HG03064 (cell line): ENCODE measurements around the gene HYAL3.
"Not testable (repeated sequence)": the region's sequence is repeated elsewhere in the genome, so short reads cannot be mapped to it uniquely, and the experiment has no call there.

ENCODE experiments used
- ATAC-seq: cut with Tn5 transposase; IDR thresholded peaks from one replicate; pipeline ENCODE4 v1.9.1; 2021; ENCODE audit warnings: low read depth; ENCODE audit not compliant: unreplicated experiment

The HYAL3 gene

DNA sequence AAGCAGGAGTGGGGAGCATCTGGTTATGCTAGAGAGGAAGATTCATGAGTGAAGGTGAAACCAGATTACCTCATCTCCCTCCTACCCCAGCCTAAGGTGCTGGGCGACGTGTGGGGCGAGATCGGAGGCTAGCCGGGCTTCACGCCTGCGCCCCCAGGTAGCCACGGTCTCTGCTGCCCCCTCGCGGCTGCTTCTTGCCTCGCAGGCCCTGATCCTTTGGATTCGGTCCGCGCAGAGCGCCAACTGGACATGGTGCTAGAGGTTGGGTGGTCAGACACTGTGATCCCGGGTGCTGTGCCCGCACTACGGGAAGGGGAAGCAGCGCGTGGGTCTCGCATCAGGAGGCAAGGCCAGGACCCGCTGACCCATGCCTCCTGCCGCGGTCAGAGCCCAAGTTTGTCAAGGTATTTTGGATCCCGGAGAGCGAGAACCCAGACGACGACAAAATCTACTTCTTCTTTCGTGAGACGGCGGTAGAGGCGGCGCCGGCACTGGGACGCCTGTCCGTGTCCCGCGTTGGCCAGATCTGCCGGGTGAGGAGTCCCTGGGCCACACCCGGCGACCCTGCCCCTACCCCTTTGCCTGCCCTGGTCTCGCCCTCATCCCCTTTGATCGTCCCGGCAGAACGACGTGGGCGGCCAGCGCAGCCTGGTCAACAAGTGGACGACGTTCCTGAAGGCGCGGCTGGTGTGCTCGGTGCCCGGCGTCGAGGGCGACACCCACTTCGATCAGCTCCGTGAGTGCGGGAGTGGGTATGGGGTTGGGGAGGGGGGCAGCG, 26.1 kb downstream of the HYAL3 start:
- ATAC-seq, result peak; percentile 67

DNA sequence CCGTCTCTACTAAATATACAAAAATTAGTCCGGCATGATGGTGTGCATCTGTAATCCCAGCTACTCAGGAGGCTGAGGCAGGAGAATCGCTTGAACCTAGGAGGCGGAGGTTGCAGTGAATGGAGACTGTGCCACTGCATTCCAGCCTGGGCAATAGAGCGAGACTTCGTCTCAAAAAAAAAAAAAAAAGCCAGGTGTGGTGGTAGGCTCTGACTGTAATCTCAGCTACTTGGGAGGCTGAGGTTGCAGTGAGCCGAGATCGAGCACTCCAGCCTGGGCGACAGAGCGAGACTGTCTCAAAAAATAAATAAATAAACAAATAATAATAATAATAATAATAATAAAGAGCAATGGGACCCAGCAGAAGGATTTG, 26.7 kb downstream of the HYAL3 start:
- not testable (repeated sequence) for ATAC-seq

DNA sequence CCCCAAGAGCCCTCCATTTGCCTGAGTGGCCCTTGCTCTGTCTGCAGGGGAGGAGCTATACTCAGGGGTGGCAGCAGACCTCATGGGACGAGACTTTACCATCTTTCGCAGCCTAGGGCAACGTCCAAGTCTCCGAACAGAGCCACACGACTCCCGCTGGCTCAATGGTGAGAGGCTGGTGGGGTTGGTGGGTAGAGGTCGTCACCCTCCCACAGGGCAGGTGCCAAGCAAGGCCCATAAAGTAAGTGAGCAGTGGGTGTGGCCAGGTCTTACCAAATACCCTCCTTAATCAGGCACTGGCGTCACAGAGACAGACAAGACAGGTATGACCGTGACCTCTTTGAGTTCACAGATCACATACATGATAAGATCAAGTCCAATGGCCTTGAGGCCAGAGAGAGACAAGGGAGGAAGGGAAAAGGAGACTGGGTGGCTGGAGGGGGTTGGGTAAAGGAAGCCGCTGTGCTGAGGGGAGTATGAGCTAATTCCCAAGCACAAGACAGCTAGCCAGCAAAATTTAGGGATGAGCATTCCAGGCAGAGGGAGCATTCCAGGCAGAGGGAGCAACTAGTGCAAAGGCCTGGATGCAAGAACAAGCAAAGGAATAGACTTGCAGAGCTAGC, 27.8 kb downstream of the HYAL3 start:
- ATAC-seq, result no peak

DNA sequence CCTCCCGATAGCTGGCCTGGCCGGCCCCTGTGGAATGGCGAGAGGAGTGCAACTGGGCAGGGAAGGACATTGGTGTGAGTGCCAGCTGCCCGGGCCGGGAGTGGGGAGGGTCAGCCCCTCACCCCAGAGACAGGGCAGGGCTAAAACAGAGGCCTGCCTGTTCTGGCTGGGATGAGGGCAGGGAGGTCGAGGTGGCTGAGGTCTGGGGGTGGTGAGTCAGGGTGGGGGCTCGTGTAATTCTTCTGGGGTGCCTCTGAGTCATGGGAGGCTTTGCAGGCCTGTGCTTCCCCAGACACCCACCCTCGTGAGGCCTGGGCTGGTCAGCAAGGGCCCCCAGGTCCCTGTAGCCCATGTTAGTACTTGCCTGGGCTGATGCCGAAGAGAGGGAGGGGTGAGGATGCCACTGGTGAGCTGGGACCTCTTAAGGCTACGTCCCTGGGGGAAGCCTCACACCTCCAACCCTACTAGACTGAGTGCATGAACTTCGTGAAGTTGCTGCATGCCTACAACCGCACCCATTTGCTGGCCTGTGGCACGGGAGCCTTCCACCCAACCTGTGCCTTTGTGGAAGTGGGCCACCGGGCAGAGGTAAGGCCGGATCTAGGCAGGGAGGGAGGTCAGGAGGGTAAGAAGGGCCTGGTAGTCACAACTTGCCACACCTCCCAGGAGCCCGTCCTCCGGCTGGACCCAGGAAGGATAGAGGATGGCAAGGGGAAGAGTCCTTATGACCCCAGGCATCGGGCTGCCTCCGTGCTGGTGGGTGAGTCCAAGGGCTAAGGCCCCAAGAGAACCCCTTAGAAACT, 28.6 kb downstream of the HYAL3 start:
- ATAC-seq, result no peak

DNA sequence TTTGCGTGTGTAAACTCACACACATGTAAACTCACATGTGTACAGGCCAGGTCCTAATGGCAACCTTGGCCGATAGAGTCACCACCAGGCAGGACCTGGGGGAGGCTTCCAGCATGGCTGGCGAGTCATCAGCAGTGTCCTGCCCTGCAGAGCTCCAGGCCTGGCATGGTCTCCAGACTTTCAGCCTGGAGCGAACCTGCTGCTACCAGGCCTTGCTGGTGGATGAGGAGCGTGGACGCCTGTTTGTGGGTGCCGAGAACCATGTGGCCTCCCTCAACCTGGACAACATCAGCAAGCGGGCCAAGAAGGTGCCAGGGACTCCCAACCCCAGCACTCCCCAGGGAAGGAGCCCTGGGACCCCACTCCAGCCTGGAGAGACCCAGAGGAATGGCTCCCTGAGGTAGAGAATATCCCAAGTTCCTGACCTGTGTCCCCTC, 29.2 kb downstream of the HYAL3 start:
- no peak for ATAC-seq

DNA sequence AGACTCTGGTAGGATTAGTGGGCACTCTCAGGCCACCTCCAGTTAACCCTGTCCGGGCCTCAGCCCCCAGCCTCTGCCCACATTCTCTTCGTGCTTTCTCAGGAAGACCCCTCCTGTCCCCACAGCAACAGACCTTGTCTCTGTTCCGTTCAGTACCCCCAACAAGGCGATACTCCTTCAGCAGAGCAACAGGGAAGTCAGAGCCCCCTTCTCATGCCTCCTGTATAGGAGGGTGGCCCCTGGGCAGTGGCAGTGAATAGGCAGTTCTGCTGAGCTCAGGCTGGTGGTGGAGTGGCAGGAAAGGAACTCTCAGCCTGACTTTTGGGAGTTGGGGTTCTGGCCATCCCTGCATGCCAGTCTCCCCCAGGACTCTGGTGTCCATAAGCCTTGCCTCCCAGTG, 29.7 kb downstream of the HYAL3 start:
- ATAC-seq, result no peak

DNA sequence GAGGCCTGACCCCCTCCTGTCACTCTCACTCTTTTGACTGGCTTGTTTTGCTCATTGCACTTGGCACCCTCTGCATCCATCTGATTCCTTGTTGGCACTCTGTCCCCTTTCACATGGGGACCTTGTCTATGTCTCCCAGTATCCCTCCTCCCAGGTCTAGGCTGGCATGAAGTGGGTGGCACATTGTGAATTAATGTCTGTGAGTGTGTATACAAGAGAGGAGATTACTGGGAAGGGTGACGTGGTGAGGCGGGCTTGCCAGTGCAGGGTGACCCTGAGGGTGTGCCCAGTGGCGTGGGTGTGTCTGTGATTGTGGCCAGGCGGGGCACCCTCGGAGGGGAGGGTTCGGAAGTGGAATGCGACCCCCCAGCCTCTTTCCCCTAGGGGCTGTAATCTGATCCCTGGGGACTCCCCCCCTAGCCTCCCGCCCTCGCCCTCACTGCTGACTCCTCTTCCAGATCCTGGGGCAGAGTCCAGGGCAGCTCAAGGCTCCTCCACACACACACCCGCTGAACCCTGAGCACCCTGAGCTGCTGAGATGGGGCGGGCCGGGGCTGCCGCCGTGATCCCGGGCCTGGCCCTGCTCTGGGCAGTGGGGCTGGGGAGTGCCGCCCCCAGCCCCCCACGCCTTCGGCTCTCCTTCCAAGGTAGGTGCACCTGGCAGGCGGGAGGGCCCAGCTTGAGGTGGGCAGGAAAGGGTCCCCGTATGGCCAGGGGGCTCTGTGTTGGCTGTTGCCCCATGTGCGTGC, 30.3 kb downstream of the HYAL3 start, which contains the start of gene SEMA3B:
SEMA3B (plus strand) TSS at position 445 of the 749 bp plus-strand sequence; CDS start at position 539, 94 bp downstream.
- ATAC-seq, result no peak

DNA sequence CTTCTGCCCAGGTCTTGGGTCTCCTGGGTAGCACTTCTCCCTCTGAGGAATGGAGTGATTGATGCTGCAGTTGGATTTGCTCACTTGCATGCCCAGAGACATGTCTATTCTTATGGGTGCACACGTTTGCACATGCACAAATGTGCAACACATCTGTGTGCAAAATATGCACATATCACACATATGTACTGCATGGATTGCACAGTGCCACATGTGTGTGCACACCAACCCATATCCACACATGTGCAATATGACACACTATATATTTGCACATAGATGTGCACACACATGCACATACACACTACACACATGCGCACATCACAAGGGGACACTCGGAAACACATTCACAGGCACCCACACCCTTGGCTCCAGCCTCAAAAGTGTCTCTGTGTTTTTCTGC, 30.9 kb downstream of the HYAL3 start:
- no peak for ATAC-seq

DNA sequence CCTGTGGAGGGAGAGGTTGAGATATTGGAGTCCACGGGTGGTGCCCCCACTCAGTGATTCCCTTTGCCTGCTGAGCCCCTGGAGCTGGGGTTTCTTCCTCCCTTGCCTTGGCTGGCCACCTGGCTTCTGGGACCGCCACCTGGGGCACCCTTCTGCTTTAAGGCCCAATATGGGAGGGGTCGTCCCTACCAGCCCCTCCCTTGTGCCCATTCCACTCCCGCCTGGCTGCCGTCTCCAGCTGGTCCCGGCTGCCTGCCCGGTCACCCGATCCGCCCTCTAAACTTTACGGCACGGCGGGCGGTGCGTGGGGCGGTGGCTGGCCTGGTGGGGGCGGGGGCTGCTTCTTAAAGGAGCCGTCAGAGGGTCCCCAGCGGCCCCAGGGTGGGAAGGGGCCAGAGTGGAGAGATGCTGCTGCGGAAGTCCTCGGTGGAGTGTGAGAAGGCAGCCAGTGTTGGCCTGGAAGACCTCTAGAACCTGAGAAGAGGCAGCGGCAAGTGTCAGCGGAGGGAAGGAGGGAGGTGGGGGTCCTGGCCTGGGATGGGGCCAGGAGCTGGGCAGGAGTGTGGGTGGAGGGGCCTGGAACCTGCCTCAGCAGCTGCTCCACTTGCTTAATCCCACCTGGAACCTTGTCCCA, 31.8 kb downstream of the HYAL3 start:
- no peak for ATAC-seq

DNA sequence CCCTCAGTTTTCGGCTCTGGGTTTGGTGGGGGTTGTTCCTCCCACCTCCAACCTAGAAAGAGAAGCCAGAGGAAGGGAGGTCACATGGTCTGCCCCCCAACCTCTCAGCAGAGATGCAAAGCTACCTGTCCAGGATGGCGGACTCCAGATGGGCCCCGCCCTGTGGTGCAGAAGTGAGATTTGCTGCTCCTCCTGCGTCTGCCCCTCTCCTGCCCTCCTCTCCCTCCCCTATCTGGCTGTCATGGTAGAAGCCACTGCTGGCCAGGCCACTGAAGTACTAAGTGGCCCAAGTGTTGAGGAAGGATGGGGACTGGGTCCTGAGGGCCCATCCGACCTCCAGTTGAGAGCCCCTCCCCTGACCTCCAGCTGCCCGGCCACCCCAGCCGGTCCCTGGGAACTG, 32.4 kb downstream of the HYAL3 start:
- ATAC-seq, result no peak

DNA sequence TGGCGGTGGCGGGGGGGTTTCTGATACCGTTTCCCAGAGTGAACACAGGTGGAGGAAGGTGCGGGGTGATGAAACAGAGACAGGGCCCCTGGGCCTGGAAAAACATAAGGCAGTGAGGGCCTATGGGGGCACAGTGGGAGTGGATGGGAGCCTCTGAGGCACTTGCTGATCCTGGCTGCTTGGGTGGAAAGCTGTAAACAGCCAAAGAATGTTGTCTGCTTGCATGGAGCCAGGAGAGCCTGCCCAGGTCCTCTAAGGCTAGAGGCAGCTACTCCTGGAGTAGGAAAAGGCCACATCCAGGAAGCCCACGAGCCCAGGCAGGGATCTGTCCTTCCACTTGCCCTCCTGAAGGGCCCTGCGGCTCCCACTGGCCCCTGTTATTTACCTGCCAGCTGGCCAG, 33.2 kb downstream of the HYAL3 start:
- ATAC-seq, result no peak

DNA sequence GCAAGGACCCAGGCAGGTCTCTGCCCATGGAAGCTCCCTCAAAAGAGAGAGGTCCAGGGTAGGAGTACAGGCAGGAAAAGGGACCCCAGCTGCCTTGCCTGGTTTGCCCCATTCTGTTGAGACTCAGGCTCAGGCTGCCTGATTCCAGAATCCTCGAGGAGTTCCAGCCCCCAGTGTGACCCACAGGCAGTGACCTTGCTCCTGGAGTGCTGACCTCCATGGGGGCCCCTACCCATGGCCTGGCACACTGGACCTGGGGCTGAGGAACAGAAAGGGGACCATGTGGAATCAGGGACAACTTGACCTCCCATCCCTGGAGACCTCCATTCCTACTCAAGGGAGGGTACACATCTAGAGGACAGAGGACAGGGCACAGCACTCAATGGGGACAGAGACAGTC, 33.6 kb downstream of the HYAL3 start:
- ATAC-seq, result no peak

DNA sequence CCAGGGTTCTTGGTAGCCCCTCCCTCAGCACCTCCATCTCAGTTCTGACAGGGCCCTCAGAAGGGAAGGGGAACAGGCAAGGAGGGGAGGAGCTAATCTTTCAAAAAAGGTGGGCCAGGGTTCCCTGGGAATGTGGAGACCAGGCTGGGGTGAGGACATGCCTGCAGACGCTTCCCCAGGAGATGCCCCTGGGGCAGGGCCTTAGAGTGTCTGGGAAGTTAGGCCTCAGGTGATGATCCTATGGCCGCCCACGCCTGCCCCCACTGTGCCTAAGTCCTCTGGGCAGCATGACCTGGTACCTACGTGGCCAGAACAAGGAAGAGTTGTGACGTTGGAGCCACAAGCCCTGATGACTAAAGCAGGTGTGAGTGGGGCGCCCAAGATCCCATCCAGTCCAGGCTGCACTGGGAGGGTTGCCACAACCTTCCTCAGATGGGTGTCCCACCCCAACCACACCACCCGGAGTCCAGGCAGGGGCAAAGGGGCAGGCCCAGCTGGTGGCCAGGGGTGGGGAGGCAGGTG, 34.2 kb downstream of the HYAL3 start:
- no peak for ATAC-seq

DNA sequence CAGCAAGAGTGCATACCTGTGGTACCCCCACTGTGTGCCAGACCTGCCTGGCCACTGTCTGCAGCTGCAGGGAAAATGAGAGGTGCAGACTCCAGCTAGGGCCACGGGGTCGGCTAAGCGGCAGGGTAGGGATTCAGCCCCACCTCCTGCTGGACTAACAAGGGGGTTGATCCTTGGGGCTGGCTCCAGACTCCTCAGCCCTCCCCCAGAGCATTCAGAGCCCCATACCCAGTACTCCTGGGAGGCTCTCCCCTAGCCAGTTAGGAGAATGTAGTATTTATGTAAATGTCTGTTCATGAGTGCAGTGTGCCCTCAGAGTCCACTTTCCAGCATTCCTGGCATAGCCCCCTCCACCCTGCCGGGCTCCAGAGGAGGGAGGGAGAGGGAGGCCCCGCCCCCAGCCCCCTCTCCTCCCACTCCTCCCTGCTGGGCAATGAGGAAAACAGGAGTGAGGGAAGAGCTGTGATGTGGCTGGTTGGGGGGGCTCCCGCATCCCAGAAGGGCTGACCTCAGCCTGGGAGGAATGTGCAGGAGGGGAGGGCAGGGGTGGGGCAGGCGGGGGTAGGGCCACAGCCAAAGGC, 34.7 kb downstream of the HYAL3 start:
- no peak for ATAC-seq

DNA sequence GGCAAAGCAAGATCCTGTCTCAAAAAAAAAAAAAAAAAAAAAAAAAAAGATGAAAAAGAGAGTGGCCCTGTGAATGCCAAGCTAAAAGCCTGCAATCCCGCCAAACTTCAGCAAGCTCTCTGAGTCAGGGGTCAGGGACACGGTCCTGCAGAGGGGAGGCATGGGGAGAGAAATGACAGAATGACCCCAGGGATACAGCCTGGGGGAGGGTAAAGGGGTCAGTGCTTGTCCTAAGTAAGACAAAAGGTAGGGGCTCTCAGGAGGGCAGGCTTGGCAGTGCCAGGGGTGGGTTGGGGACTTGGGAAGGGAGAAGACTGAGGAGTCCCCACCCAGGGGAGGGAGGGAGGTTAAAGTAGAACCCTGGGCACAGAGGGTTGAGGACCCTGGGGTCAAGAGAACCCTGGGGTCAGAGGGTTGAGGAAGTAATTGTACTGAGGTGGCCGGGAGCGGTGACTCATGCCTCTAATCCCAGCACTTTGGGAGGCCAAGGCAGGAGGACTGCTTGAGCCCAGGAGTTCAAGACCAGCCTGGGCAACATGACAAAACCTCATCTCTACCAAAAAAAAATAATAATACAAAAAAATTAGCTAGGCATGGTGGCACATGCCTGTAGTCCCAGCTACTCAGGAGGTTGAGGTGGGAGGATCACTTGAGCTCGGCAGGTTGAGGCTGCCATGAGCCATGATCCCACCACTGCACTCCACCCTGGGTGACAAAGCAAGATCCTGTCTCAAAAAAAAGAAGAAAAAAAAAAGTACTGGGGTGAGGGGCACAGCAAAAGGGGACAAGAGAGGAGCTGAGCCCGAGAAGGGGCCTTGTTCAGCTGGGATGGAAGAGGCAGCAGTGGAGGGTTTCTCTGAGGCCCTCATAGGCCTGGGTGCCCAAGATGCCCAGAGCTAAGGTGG, 35.5 kb downstream of the HYAL3 start:
- no peak for ATAC-seq

DNA sequence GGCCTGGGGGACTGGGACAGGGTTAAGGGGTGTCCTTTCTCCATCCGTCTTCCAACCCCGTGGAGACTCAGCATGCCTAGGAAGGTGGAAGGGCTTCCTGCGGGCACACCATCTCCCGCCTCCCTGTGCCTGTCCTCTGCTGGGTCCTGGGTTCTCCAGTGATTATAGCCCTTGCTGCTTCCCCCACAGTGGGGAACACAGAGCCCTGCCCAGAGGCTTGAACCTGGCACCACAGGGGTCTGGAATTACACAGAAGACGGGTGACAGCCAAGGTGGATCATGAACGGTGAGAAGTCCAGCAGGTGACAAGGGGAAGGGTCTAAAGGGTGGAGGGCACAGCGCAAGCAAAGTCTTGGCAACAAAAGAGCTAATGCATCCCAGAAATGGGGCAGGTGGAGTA, 36.4 kb downstream of the HYAL3 start:
- no peak for ATAC-seq

DNA sequence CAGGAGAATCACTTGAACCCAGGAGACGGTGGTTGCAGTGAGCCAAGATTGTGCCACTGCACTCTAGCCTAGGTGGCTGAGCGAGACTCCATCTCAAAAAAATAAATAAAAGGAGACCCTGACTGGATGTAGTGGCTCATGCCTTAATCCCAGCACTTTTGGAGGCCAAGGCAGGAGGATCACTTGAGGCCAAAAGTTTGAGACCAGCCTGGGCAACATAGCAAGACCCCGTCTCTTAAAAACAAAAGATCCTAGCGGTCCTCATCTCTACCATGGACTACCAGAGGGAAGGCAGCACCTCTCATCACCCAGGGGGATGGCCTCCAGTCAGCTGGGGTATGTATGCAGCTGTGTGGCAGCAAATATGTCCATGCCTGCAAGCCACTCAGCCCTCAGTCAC, 37.0 kb downstream of the HYAL3 start:
- not testable (repeated sequence) for ATAC-seq

DNA sequence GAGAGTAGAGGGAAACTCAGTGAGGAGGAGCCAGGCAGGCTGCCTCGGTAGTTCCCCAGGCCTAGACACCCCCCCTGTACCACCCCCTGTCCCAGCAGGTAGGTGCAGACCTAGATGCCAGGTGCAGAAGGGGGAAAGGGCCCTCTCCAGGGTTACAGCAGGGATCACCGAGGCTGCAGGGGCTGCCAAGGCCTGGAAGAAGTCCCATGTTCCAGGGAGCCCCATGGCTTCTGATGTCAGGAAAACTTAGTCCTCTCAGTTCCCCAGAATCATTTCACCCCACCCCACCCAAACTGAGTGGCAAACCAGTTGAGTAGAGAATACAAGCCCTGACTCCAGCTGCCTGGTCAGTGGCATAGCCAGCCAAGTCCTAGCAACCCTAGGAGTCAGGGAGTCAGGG, 37.7 kb downstream of the HYAL3 start:
- ATAC-seq, result no peak
